HepG2 (cell line): ENCODE results near the gene DCAF7. TPM values are rescaled to one million over a fixed set of nuclear protein-coding genes. Genes with fewer than 3 reads are reported as not detected.
A peak's percentile ranks its signal among the peaks of the same experiment; 100 is the strongest.

Source experiments
- ATF7 ChIP-seq, 2 experiments: fragments of 450-650 bp in 1 of 2; sonication (generic) in 1 of 2; formaldehyde crosslinking in 1 of 2; IDR thresholded peaks; 2 replicates each; pipeline versions ENCODE4 v1.4.0 to v1.6.1; 2016 to 2020; ENCODE audit warnings: antibody characterized with exemption in 1 of 2, mild to moderate bottlenecking in 1 of 2, missing genetic modification reagents in 1 of 2
- GATAD2A ChIP-seq: IDR thresholded peaks from 2 replicates; pipeline ENCODE4 v1.6.1; 2016
- KDM3A ChIP-seq: IDR thresholded peaks from 2 replicates; pipeline ENCODE4 v1.6.1; 2018; ENCODE audit warnings: low read depth, missing compliant biosample characterization
- MEIS2 ChIP-seq: sonication (generic); formaldehyde crosslinking; IDR thresholded peaks from 2 replicates; pipeline ENCODE4 v1.9.0; 2021; ENCODE audit warnings: mild to moderate bottlenecking, missing genetic modification reagents
- PITX1 ChIP-seq: sonication (generic); formaldehyde crosslinking; IDR thresholded peaks from 2 replicates; pipeline ENCODE4 v1.5.1; 2020; ENCODE audit warnings: mild to moderate bottlenecking, missing genetic modification reagents
- PRPF4 ChIP-seq: fragments of 200-400 bp; formaldehyde crosslinking; IDR thresholded peaks from 2 replicates; pipeline ENCODE4 v1.6.1; 2016; ENCODE audit warnings: low read length, low read depth; ENCODE audit not compliant: poor library complexity, severe bottlenecking
- SAP130 ChIP-seq: IDR thresholded peaks from 2 replicates; pipeline ENCODE4 v1.6.1; 2016; ENCODE audit warnings: low read depth
- SRF ChIP-seq: IDR thresholded peaks from 2 replicates; pipeline ENCODE4 v1.6.1; 2011; ENCODE audit warnings: mild to moderate bottlenecking, low read depth, low read length, moderate library complexity
- TSC22D2 ChIP-seq: sonication (generic); formaldehyde crosslinking; IDR thresholded peaks from 2 replicates; pipeline ENCODE4 v1.5.1; 2020; ENCODE audit warnings: missing genetic modification reagents, mild to moderate bottlenecking, borderline replicate concordance
- ZBTB3 ChIP-seq: sonication (generic); formaldehyde crosslinking; IDR thresholded peaks from 2 replicates; pipeline ENCODE4 v1.4.0; 2020; ENCODE audit warnings: low read depth, mild to moderate bottlenecking, moderate library complexity, missing genetic modification reagents, borderline replicate concordance
- ZBTB34 ChIP-seq: sonication (generic); formaldehyde crosslinking; IDR thresholded peaks from 2 replicates; pipeline ENCODE4 v1.8.0; 2022; ENCODE audit warnings: mild to moderate bottlenecking, missing genetic modification reagents
- ZEB1 ChIP-seq: IDR thresholded peaks from 2 replicates; pipeline ENCODE4 v1.6.1; 2012; ENCODE audit warnings: mild to moderate bottlenecking, low read depth, inconsistent platforms; ENCODE audit not compliant: insufficient replicate concordance
- ZKSCAN5 ChIP-seq: sonication (generic); formaldehyde crosslinking; IDR thresholded peaks from 2 replicates; pipeline ENCODE4 v1.5.1; 2020; ENCODE audit warnings: mild to moderate bottlenecking, missing genetic modification reagents
- ZNF777 ChIP-seq: sonication (generic); formaldehyde crosslinking; IDR thresholded peaks from 2 replicates; pipeline ENCODE4 v1.4.0; 2020; ENCODE audit warnings: missing genetic modification reagents
- ZSCAN12 ChIP-seq: sonication (generic); formaldehyde crosslinking; IDR thresholded peaks from 2 replicates; pipeline ENCODE4 v1.9.0; 2021; ENCODE audit warnings: mild to moderate bottlenecking, missing genetic modification reagents
- polyA plus RNA-seq, 8 experiments: library from polyadenylated mRNA; depleted of rRNA in 3 of 8; stranded (reverse) in 7 of 8; unstranded in 1 of 8; fragments of >200 nt; fragmentation: Illumina TruSeq in 4 of 8; extraction: Trizol in 4 of 8; gene quantifications; 2 replicates each; pipeline versions ENCODE4 v1.2.1 to v1.2.3, GENCODE V29; 2011 to 2016; ENCODE audit warnings: low read depth in 4 of 8, missing spikeins in 1 of 8, mixed read lengths in 1 of 8; ENCODE audit not compliant: insufficient read depth in 1 of 8
- total RNA-seq, 5 experiments: library from RNA; depleted of rRNA; stranded (reverse); fragments of >200 nt; fragmentation: Illumina TruSeq; extraction: Trizol; gene quantifications; 2 replicates each; pipeline ENCODE4 v1.2.3, GENCODE V29; 2016; ENCODE audit warnings: low read depth in 1 of 5
- TF ChIP-seq, protein P1 (sequence below): sonication (generic); formaldehyde crosslinking; IDR thresholded peaks from one replicate; pipeline ENCODE4 v1.5.1; 2020; ENCODE audit warnings: mild to moderate bottlenecking, missing genetic modification reagents; ENCODE audit errors: not compliant biosample characterization

Gene DCAF7
- total and polyA plus RNA-seq, 2 of the 13 experiments (the other 11 are each of a cell fraction or from before 2014, with no cell fraction given): 55.2 to 73.4 TPM

DNA sequence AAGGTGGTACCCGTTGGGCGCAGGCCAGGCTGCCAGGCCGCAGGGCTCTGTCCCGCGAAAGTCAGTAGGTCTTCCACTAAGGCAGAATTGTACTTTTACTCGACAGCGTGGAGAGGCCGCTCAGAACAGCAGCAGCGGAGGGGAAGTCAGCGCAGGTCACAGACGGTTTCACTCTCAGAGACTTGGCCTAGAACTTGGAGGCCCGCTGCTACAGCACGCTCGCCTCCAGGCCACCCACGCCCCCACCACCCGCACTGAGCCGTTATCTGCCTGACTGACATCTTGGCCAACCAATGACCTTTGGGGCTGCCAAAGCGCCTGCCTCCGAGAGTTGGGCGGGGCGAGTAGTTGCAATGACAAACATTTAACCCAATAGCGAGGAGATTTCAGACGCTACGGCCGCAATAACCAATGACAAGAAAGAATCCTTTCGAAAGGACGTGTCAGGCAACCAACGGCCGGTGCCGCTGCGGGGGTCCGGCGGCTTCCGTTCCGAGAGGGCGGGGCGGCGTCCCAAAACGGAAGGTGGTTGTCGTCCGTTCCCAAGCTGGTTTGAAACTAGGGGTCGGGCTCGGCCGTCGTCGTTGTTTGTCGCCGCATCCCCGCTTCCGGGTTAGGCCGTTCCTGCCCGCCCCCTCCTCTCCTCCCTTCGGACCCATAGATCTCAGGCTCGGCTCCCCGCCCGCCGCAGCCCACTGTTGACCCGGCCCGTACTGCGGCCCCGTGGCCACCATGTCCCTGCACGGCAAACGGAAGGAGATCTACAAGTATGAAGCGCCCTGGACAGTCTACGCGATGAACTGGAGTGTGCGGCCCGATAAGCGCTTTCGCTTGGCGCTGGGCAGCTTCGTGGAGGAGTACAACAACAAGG lies at the start of gene DCAF7 (continued):
- TF ChIP-seq, protein P1, sequence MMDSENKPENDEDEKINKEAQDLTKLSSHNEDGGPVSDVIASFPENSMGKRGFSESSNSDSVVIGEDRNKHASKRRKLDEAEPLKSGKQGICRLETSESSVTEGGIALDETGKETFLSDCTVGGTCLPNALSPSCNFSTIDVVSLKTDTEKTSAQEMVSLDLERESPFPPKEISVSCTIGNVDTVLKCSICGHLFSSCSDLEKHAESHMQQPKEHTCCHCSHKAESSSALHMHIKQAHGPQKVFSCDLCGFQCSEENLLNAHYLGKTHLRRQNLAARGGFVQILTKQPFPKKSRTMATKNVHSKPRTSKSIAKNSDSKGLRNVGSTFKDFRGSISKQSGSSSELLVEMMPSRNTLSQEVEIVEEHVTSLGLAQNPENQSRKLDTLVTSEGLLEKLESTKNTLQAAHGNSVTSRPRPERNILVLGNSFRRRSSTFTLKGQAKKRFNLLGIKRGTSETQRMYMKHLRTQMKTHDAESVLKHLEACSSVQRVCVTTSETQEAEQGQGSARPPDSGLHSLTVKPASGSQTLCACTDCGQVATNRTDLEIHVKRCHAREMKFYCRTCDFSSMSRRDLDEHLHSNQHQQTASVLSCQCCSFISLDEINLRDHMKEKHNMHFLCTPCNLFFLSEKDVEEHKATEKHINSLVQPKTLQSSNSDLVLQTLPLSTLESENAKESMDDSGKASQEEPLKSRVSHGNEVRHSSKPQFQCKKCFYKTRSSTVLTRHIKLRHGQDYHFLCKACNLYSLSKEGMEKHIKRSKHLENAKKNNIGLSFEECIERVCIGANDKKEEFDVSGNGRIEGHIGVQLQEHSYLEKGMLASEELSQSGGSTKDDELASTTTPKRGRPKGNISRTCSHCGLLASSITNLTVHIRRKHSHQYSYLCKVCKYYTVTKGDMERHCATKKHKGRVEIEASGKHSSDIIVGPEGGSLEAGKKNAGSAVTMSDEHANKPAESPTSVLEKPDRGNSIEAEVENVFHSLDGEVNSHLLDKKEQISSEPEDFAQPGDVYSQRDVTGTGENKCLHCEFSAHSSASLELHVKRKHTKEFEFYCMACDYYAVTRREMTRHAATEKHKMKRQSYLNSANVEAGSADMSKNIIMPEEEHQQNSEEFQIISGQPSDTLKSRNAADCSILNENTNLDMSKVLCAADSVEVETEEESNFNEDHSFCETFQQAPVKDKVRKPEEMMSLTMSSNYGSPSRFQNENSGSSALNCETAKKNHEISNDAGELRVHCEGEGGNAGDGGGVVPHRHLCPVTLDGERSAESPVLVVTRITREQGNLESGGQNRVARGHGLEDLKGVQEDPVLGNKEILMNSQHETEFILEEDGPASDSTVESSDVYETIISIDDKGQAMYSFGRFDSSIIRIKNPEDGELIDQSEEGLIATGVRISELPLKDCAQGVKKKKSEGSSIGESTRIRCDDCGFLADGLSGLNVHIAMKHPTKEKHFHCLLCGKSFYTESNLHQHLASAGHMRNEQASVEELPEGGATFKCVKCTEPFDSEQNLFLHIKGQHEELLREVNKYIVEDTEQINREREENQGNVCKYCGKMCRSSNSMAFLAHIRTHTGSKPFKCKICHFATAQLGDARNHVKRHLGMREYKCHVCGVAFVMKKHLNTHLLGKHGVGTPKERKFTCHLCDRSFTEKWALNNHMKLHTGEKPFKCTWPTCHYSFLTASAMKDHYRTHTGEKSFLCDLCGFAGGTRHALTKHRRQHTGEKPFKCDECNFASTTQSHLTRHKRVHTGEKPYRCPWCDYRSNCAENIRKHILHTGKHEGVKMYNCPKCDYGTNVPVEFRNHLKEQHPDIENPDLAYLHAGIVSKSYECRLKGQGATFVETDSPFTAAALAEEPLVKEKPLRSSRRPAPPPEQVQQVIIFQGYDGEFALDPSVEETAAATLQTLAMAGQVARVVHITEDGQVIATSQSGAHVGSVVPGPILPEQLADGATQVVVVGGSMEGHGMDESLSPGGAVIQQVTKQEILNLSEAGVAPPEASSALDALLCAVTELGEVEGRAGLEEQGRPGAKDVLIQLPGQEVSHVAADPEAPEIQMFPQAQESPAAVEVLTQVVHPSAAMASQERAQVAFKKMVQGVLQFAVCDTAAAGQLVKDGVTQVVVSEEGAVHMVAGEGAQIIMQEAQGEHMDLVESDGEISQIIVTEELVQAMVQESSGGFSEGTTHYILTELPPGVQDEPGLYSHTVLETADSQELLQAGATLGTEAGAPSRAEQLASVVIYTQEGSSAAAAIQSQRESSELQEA (CRISPR knock-in tag): peak; percentile 21
- TF ChIP-seq PRPF4: no peak
- TF ChIP-seq TSC22D2: 0 out of 2 replicates have a peak, but pooled peaks have one; percentile 75
- TF ChIP-seq ATF7 (IDR thresholded peaks at IDR 0.05): no peak
- TF ChIP-seq ATF7 (CRISPR knock-in tag; IDR thresholded peaks at IDR 0.05): peak; percentile 75; the same call in 1 of the 2 replicates
- peak; percentile 85 for TF ChIP-seq ZNF777 (CRISPR knock-in tag)
- 0 out of 2 replicates have a peak, but pooled peaks have one; percentile 66 for TF ChIP-seq ZBTB34 (CRISPR knock-in tag)
- TF ChIP-seq SRF: no peak; the same call in 1 of the 2 replicates
- peak; percentile 83; the same call in 1 of the 2 replicates for TF ChIP-seq ZBTB3 (CRISPR knock-in tag)
- no peak for TF ChIP-seq ZEB1
- TF ChIP-seq ZSCAN12 (CRISPR knock-in tag): peak; percentile 27; the same call in 1 of the 2 replicates
- 0 out of 2 replicates have a peak, but pooled peaks have one; percentile 18 for TF ChIP-seq GATAD2A (CRISPR knock-in tag)
- TF ChIP-seq MEIS2: peak; percentile 71; the same call in 1 of the 2 replicates
- TF ChIP-seq KDM3A (CRISPR knock-in tag): peak; percentile 78; the same call in 1 of the 2 replicates
- TF ChIP-seq ZKSCAN5 (CRISPR knock-in tag): no peak
- TF ChIP-seq SAP130 (CRISPR knock-in tag): peak; percentile 92
- peak; percentile 79; the same call in 1 of the 2 replicates for TF ChIP-seq PITX1 (CRISPR knock-in tag)
